PC-3 (cell line): Measurements from ENCODE around the gene MAML3. TPM values are rescaled to one million over a fixed set of nuclear protein-coding genes. Genes with fewer than 3 reads are reported as not detected.

Experiments used
- ATAC-seq: fragments of 200-7000 bp; cut with Tn5 transposase; 2 replicates; pipeline ENCODE4 v1.9.1; 2020; ENCODE audit warnings: mild to moderate bottlenecking, moderate library complexity
- BruUV-seq: library from RNA; stranded (reverse); fragments of 400-500 nt; replicated peaks from 2 replicates; lab custom pipeline; 2021; lab: Mats Ljungman, UMichigan
- CTCF ChIA-PET: fragments of 300-600 bp; sonication (Branson Sonifier 250); formaldehyde crosslinking; loops from one replicate; lab custom pipeline; 2022; ENCODE audit warnings: antibody characterized with exemption; lab: Charles Lee
- POLR2A ChIA-PET: fragments of 300-600 bp; sonication (Branson Sonifier 250); formaldehyde crosslinking; loops from one replicate; lab custom pipeline; 2022; ENCODE audit warnings: antibody characterized with exemption; ENCODE audit not compliant: unreplicated experiment; lab: Charles Lee
- DNase-seq: peaks from one replicate; pipeline ENCODE4 v3.0.0-alpha.2; 2015
- H2AFZ ChIP-seq: fragments of 300-600 bp; sonication (generic); 2 replicates; pipeline ENCODE4 v1.6.0; 2016; ENCODE audit warnings: antibody characterized with exemption, low read length
- H3F3A ChIP-seq: fragments of 300-600 bp; sonication (generic); one replicate; pipeline ENCODE4 v1.6.0; 2017; ENCODE audit warnings: antibody characterized with exemption, low read length, control low read depth, mild to moderate bottlenecking; ENCODE audit not compliant: unreplicated experiment
- H3K27ac ChIP-seq: fragments of 300-600 bp; sonication (generic); 2 replicates; pipeline ENCODE4 v1.5.1; 2016; ENCODE audit warnings: mild to moderate bottlenecking, low read length
- H3K27me3 ChIP-seq: fragments of 300-600 bp; sonication (generic); 2 replicates; pipeline ENCODE4 v1.6.1; 2016; ENCODE audit warnings: low read length, mixed read lengths
- H3K36me3 ChIP-seq: fragments of 300-600 bp; sonication (generic); 2 replicates; pipeline ENCODE4 v1.6.1; 2016; ENCODE audit warnings: low read depth, mixed run types, low read length, mixed read lengths
- H3K4me1 ChIP-seq: fragments of 300-600 bp; sonication (generic); 2 replicates; pipeline ENCODE4 v1.5.1; 2016; ENCODE audit warnings: low read length; ENCODE audit not compliant: insufficient read depth
- H3K4me2 ChIP-seq: fragments of 300-600 bp; sonication (generic); 2 replicates; pipeline ENCODE4 v1.6.0; 2016; ENCODE audit warnings: low read length
- H3K4me3 ChIP-seq: fragments of 300-600 bp; sonication (generic); 2 replicates; pipeline ENCODE4 v1.5.1; 2016; ENCODE audit warnings: mild to moderate bottlenecking, low read length, mixed read lengths
- H3K79me2 ChIP-seq: fragments of 300-600 bp; sonication (generic); 2 replicates; pipeline ENCODE4 v1.6.1; 2017; ENCODE audit warnings: low read length, mixed read lengths
- H3K9ac ChIP-seq: fragments of 300-600 bp; sonication (generic); 2 replicates; pipeline ENCODE4 v1.6.0; 2016; ENCODE audit warnings: mild to moderate bottlenecking, low read length
- H3K9me2 ChIP-seq: fragments of 300-600 bp; sonication (generic); replicated peaks from 2 replicates; pipeline ENCODE4 v1.6.1; 2016; ENCODE audit warnings: mixed run types, low read length, mixed read lengths
- H3K9me3 ChIP-seq: fragments of 300-600 bp; sonication (generic); 2 replicates; pipeline ENCODE4 v1.6.1; 2016; ENCODE audit warnings: low read length, mixed read lengths
- H4K20me1 ChIP-seq: fragments of 300-600 bp; sonication (generic); 2 replicates; pipeline ENCODE4 v1.6.1; 2016; ENCODE audit warnings: low read length, mixed read lengths
- CTCF ChIP-seq: fragments of 300-600 bp; sonication (generic); conservative IDR thresholded peaks from 2 replicates; pipeline ENCODE4 v1.5.1; 2017; ENCODE audit warnings: antibody characterized with exemption, low read depth, mild to moderate bottlenecking, low read length
- EZH2 ChIP-seq: fragments of 300-600 bp; sonication (generic); IDR thresholded peaks from one replicate; pipeline ENCODE4 v1.6.1; 2017; ENCODE audit warnings: antibody characterized with exemption, mild to moderate bottlenecking, low read length; ENCODE audit not compliant: unreplicated experiment
- EZH2phosphoT487 ChIP-seq: fragments of 300-600 bp; sonication (generic); IDR thresholded peaks from 2 replicates; pipeline ENCODE4 v1.6.1; 2018; ENCODE audit warnings: mild to moderate bottlenecking, antibody characterized with exemption, low read length, borderline replicate concordance
- intact Hi-C: fragments of 100-400 bp; cut with micrococcal nuclease; formaldehyde crosslinking; loops from 2 replicates; pipeline ENCODE4 v1.9.0; 2023
- total RNA-seq: library from RNA; depleted of rRNA; stranded (reverse); fragments of >200 nt; gene quantifications from 2 replicates; pipeline ENCODE4 v1.2.3, GENCODE V29; 2014

The MAML3 gene
- total RNA-seq, 1 experiment from 2014 or later = 4.3 TPM

- H3K27ac ChIP-seq = no peak overlapping the region
- H3K27me3 ChIP-seq = no peaks in the 10 kb centered on the region
- ATAC-seq (no peak), DNase-seq (no peak)
- no peak overlapping the region for H3K4me2 ChIP-seq
- ChIA-PET POLR2A (no interaction called here), CTCF (no interaction called here)
- no peaks in the 10 kb centered on the region for H3K79me2 ChIP-seq
- no peaks in the 10 kb centered on the region for H3K9me3 ChIP-seq
- H3K9ac ChIP-seq = no peak overlapping the region
- H3F3A ChIP-seq = no peaks in the 10 kb centered on the region
- H3K9me2 ChIP-seq = no peaks in the 10 kb centered on the region
- no TSS peak for BruUV-seq
- no peak overlapping the region for H3K4me3 ChIP-seq
- intact Hi-C loops = no loop called here
- no peaks in the 10 kb centered on the region; the same call in 1 of the 2 replicates for H3K36me3 ChIP-seq
- no peak overlapping the region for H2AFZ ChIP-seq
- no peaks in the 10 kb centered on the region for H4K20me1 ChIP-seq
- TF ChIP-seq CTCF (no peak), EZH2phosphoT487 (no peak), EZH2 (no peak)
- no peaks in the 10 kb centered on the region for H3K4me1 ChIP-seq
Measured at GRCh38 chr4:139686988-139687387, 467.0 kb downstream of the MAML3 start.

GRCh38 chr4:139686130-139686529, 467.9 kb downstream of the MAML3 start:
- intact Hi-C loops = no loop called here
- CTCF ChIA-PET = no interaction called here
- no peaks in the 10 kb centered on the region for H4K20me1 ChIP-seq
- H3K36me3 ChIP-seq = no peaks in the 10 kb centered on the region; the same call in 1 of the 2 replicates
- no peak overlapping the region for H3K27ac ChIP-seq
- no TSS peak for BruUV-seq
- ATAC-seq = no peak
- H2AFZ ChIP-seq = no peak overlapping the region
- H3K4me3 ChIP-seq = no peak overlapping the region
- POLR2A ChIA-PET = no interaction called here
- DNase-seq = no peak
- H3K4me1 ChIP-seq = no peaks in the 10 kb centered on the region
- no peaks in the 10 kb centered on the region for H3K79me2 ChIP-seq
- H3F3A ChIP-seq = no peaks in the 10 kb centered on the region
- no peak overlapping the region for H3K4me2 ChIP-seq
- H3K9me3 ChIP-seq = no peaks in the 10 kb centered on the region
- H3K9ac ChIP-seq = no peak overlapping the region
- no peaks in the 10 kb centered on the region for H3K27me3 ChIP-seq
- H3K9me2 ChIP-seq = no peaks in the 10 kb centered on the region
- no peak for TF ChIP-seq EZH2phosphoT487
- no peak for TF ChIP-seq EZH2
- TF ChIP-seq CTCF = no peak

GRCh38 chr4:139685180-139685579, 468.8 kb downstream of the MAML3 start:
- CTCF ChIA-PET = interaction anchor here (1.6 kb wide), 1 partner anchor 28 kb away, joined by 5 read pairs; no protein-coding TSS in a partner anchor
- TF ChIP-seq CTCF (no peak), EZH2 (no peak), EZH2phosphoT487 (no peak)
- Histone ChIP-seq H3K4me1 (no peaks in the 10 kb centered on the region), H3K9ac (no peak overlapping the region), H3K36me3 (no peaks in the 10 kb centered on the region; the same call in 1 of the 2 replicates), H4K20me1 (no peaks in the 10 kb centered on the region), H2AFZ (no peak overlapping the region), H3K9me2 (no peaks in the 10 kb centered on the region), H3F3A (no peaks in the 10 kb centered on the region), H3K9me3 (no peaks in the 10 kb centered on the region), H3K27me3 (no peaks in the 10 kb centered on the region), H3K27ac (no peak overlapping the region), H3K79me2 (no peaks in the 10 kb centered on the region), H3K4me3 (no peak overlapping the region), H3K4me2 (no peak overlapping the region)
- BruUV-seq = no TSS peak
- POLR2A ChIA-PET = no interaction called here
- ATAC-seq (no peak), DNase-seq (no peak)
- intact Hi-C loops = no loop called here
